GM23248 (cell line): ENCODE measurements around the gene ZNF438.

Source experiments
- EZH2 ChIP-seq: fragments of 200-600 bp; sonication (generic); IDR thresholded peaks from 2 replicates; pipeline ENCODE4 v1.6.1; 2018; ENCODE audit warnings: antibody characterized with exemption, mild to moderate bottlenecking; ENCODE audit not compliant: insufficient read depth, poor library complexity, severe bottlenecking
- EZH2phosphoT487 ChIP-seq: fragments of 200-600 bp; sonication (generic); IDR thresholded peaks from 2 replicates; pipeline ENCODE4 v1.6.1; 2018; ENCODE audit warnings: antibody characterized with exemption, moderate library complexity, mild to moderate bottlenecking, low read depth; ENCODE audit not compliant: insufficient read depth

DNA sequence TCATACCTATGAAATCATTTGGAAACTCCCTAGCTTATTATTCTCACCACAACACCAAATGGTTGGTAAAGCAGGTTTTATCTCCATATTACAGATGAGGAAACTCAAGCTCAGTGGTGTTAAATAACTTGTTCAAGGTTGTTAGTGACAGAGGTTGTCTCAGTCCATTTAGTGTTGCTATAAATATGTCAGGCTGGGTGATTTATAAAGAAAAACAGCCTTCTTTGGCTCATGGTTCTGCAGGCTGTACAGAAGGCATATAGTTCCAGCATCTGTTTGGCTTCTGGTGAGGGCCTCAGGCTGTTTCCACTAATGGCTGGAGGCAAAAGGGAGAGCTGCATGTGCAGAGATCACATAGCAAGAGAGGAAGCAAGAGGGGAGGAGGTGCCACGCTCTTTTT is 96.6 kb downstream of the ZNF438 start:
- TF ChIP-seq EZH2, result no peak
- TF ChIP-seq EZH2phosphoT487, result no peak
